NT2/D1 (cell line): ENCODE data around the gene PADI4.
"Not testable (repeated sequence)": the region's sequence is repeated elsewhere in the genome, so short reads cannot be mapped to it uniquely, and the experiment has no call there.

Experiments used
- DNase-seq: peaks from one replicate; pipeline ENCODE4 v3.0.0-alpha.2; 2011; ENCODE audit warnings: low read depth, low spot score
- H3K27me3 ChIP-seq: 2 replicates; pipeline ENCODE4 v1.6.0; 2011; ENCODE audit warnings: mild to moderate bottlenecking; ENCODE audit not compliant: insufficient read length, insufficient read depth
- H3K36me3 ChIP-seq: 2 replicates; pipeline ENCODE4 v1.6.1; 2011; ENCODE audit warnings: mild to moderate bottlenecking, low read length, mixed read lengths; ENCODE audit not compliant: insufficient read depth, insufficient read length
- H3K4me1 ChIP-seq: 2 replicates; pipeline ENCODE4 v1.5.1; 2011; ENCODE audit not compliant: insufficient read depth, insufficient read length
- H3K4me3 ChIP-seq: 2 replicates; pipeline ENCODE4 v1.5.1; 2011; ENCODE audit warnings: low read depth; ENCODE audit not compliant: insufficient read length
- H3K9ac ChIP-seq: 2 replicates; pipeline ENCODE4 v1.6.0; 2011; ENCODE audit warnings: low read depth; ENCODE audit not compliant: insufficient read length
- H3K9me3 ChIP-seq: 2 replicates; pipeline ENCODE4 v1.5.1; 2011; ENCODE audit warnings: mild to moderate bottlenecking, low read length; ENCODE audit not compliant: insufficient read depth
- SUZ12 ChIP-seq: IDR thresholded peaks from 2 replicates; pipeline ENCODE4 v1.6.1; 2011; ENCODE audit not compliant: insufficient read length, insufficient read depth; ENCODE audit errors: extremely low read depth
- YY1 ChIP-seq: IDR thresholded peaks from 2 replicates; pipeline ENCODE4 v1.6.1; 2011; ENCODE audit not compliant: insufficient read length, insufficient read depth
- ZNF274 ChIP-seq: IDR thresholded peaks from 2 replicates; pipeline ENCODE4 v1.6.1; 2011; ENCODE audit warnings: mild to moderate bottlenecking, low read depth, low read length

PADI4 gene

DNA sequence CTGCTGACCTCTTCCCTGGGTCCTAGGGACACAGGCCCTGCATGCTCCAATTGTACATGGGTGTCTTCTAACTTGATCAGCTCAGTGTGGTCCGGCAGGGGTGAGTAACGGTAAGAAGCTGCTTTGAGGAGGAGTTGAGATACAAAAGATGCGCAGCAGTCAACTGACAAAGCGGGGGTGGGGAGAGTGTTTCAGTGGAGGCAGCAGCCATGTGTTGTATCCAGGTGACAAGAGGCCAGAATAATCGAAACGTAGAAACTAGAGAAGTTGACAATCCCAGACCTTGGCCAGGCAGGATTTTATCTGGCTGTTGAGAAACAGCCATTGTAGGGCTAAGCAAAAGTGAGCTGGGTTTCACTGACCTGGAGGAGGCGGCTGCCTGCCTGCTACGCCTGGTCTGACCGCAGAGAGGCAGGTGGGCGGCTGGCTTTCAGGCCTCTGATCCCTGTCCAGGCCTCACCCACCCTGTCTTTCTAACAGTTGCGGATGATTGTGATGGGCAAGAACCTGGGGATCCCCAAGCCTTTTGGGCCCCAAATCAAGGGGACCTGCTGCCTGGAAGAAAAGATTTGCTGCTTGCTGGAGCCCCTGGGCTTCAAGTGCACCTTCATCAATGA, 92.8 kb downstream of the PADI4 start:
- DNase-seq, result no peak
- no peaks in the 10 kb centered on the region for H3K9me3 ChIP-seq
- peaks cover 12% of the 10 kb centered on the region for H3K4me1 ChIP-seq
- no peak for TF ChIP-seq YY1
- H3K27me3 ChIP-seq, result no peaks in the 10 kb centered on the region
- no peak overlapping the region for H3K9ac ChIP-seq
- H3K36me3 ChIP-seq, result peaks cover 3% of the 10 kb centered on the region
- H3K4me3 ChIP-seq, result no peak overlapping the region

DNA sequence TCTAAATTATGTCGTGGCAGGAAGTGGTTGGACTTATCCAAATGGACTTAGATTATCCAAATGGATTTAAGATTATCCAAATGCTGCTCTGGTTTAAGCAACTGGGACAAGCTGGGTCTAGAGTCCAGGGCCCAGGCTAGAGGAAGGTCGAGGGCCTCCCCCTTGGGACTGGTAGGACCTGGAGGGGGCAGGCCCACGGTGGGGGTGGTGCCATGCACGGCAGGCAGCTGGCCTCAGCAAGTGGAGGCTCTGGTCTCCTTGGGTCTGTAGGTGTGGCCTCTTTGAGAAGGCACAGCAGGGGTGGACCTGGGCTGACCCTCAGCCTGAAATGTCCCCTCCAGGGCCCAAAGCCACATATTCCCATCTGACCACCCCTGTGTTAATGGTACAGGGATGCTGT, 93.8 kb downstream of the PADI4 start:
- Histone ChIP-seq H3K9me3 (no peaks in the 10 kb centered on the region), H3K4me3 (no peak overlapping the region), H3K27me3 (no peaks in the 10 kb centered on the region), H3K36me3 (peaks cover 11% of the 10 kb centered on the region), H3K9ac (no peak overlapping the region), H3K4me1 (peaks cover 15% of the 10 kb centered on the region)
- TF ChIP-seq ZNF274, result no peak
- TF ChIP-seq YY1, result no peak
- TF ChIP-seq SUZ12, result no peak
- no peak for DNase-seq

DNA sequence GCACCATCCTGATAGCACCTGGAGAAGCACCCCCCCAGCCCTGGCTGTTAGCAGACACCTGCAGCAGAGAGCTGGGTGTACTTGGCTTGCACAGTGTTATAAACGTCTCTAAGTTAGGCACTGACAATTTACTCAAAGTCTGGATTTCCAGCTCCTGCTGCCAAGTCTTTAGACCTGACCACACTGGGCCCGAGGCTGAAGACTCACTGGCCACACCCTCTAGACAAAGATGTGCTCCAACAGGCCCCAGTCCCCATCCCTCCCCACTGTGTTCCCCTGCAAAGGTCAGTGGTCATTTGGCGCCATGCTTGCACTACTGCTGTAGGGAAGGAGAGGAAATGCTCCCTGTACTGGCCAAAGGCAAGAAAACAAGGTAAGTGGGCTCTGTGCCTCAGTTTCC, 95.1 kb downstream of the PADI4 start:
- no peak for DNase-seq
- H3K36me3 ChIP-seq, result peaks cover 19% of the 10 kb centered on the region
- TF ChIP-seq SUZ12 (no peak), ZNF274 (no peak), YY1 (no peak)
- no peak overlapping the region for H3K9ac ChIP-seq
- H3K4me3 ChIP-seq, result no peak overlapping the region
- H3K27me3 ChIP-seq, result no peaks in the 10 kb centered on the region
- no peaks in the 10 kb centered on the region for H3K9me3 ChIP-seq
- H3K4me1 ChIP-seq, result peaks cover 17% of the 10 kb centered on the region

DNA sequence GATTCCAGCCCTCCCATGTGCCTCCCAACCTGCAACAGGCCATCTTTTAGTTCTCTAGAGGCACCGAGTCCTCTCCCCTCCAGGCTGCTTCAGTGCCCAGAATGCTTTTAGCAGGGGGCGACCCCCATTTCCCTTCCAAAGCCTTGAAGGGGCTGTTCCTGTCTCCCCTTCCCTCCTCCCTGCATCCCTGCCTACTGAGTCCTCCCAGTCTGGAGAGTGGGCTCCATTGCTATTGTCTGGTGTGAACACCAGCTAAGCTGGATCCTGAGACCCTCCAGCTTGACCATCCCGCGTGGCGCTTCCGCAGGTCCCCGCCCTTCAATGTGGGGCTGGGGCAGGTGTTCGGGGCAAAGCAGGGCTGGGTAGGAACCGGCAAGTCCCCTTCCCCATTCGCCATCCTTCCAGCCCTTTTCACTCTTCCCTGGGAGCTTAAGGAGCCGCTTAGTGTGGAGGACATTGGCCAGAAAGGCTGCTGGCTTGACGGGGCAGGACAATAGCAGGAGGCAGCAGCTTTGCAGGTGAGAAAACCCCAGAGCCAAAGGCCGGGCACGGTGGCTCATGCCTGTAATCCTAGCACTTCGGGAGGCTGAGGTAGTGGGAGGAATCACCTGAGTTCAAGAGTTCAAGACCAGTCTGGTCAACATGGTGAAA, 96.2 kb downstream of the PADI4 start:
- H3K27me3 ChIP-seq, result no peaks in the 10 kb centered on the region
- no peak overlapping the region for H3K4me3 ChIP-seq
- H3K36me3 ChIP-seq, result peaks cover 30% of the 10 kb centered on the region
- H3K9me3 ChIP-seq, result no peaks in the 10 kb centered on the region
- no peak for DNase-seq
- H3K9ac ChIP-seq, result no peak overlapping the region
- TF ChIP-seq YY1 (no peak), SUZ12 (no peak), ZNF274 (no peak)
- peaks cover 18% of the 10 kb centered on the region for H3K4me1 ChIP-seq

DNA sequence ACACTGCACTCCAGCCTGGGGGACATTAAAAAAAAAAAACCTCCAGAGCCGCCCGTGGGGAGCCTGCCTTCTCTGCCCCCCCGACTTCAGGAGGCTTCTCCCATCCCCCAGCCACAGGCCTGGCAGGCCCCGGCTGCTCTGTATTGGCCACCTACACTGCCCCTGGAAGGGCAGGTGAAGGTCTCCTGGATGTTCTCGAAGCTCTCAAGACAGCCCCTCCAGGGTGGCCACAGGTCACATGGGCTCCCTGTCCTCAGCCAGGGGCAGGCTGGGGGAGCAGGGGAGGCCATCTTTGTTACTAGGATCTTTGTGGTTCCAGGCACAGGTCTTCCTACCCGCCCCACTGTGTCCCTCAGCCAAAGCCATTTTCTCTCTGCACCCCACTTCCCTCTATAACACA, 96.8 kb downstream of the PADI4 start:
- peaks cover 37% of the 10 kb centered on the region for H3K36me3 ChIP-seq
- DNase-seq, result no peak
- H3K9me3 ChIP-seq, result no peaks in the 10 kb centered on the region
- H3K9ac ChIP-seq, result no peak overlapping the region
- no peak overlapping the region for H3K4me3 ChIP-seq
- TF ChIP-seq ZNF274 (no peak), SUZ12 (no peak)
- H3K27me3 ChIP-seq, result no peaks in the 10 kb centered on the region
- H3K4me1 ChIP-seq, result peaks cover 23% of the 10 kb centered on the region

DNA sequence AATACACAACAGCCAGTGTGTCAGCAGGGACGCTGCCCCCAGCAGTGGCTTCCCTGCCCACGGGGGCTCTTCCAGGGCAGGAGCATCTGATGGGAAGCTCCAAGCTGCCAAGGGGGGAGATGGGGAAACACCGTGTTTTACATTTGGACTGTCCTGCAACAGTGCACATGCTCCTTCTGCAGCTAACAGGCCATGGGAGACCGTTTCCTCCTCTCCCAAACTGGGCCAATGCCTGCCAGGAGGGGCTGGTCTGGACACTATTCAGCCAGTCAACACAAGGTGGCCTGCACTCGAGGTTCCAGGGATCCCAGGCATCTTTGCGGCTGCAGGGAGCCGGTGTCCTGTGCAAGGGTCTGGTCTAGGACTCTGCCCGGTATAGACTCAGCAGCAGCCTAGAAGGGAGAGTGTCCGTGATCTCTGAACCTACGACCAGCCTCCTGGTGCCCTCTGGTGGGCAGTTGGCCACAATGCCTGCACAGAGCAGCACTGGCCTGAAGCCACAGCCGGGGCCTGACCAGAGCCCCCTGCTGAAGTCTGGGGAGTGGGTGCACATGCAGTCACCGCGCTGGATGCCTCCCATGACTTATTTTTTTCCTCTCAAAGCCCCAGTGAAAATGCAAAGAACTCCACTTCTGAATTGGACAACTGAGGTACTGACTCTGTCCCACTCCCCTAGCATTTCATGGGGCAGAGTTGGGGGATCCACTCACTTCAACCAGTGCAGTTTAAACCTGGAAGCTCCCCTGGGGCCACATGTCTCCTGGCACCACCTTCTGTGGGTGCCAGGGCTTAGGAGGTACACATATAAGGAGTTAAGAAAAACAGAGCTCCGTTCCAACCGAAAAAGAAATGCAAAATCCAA, 98.1 kb downstream of the PADI4 start:
- no peaks in the 10 kb centered on the region for H3K27me3 ChIP-seq
- H3K9ac ChIP-seq, result peak overlapping the region; percentile 15
- TF ChIP-seq YY1, result no peak
- TF ChIP-seq ZNF274, result no peak
- no peak for TF ChIP-seq SUZ12
- peaks cover 21% of the 10 kb centered on the region for H3K4me1 ChIP-seq
- DNase-seq, result peak; percentile 40
- no peak overlapping the region for H3K4me3 ChIP-seq
- H3K9me3 ChIP-seq, result no peaks in the 10 kb centered on the region
- peaks cover 50% of the 10 kb centered on the region for H3K36me3 ChIP-seq

DNA sequence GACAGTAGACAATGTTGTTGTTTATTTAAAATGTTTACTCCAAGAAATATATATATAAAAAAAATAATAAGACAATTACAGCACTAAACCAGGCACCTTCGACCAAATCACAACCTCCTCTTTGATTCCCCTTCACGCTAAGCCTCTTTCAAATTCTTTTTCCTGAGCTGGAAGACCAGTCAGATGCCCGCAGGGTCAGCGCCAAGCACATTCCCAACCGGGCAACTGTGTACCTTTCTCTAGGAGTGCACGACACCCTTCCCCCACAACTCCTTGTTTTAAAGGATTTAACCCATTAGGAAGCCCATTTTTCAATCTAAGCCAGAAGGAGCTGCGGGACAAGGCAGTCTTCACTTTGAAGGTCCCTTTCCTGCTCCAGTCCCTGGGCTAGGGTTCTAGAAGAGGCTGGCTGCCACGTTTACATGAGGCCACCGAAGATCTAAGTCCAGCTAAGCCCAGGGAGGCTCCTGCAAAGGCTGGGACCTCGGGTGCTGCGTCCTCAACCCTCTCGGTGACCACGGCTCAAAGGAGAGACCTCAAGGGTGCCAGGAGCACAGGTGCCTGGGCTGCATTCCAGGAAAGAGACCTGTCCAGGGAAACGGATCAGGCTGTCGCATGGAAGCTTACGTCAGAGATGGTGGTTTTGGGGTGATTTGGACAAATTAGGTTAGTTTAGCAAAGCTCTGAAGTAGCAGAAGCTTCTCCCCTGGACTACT, 98.9 kb downstream of the PADI4 start:
- not testable (repeated sequence) for H3K27me3 ChIP-seq, H3K9ac ChIP-seq, H3K4me3 ChIP-seq, DNase-seq, H3K9me3 ChIP-seq
- Histone ChIP-seq H3K4me1 (peaks cover 20% of the 10 kb centered on the region), H3K36me3 (peaks cover 58% of the 10 kb centered on the region)

DNA sequence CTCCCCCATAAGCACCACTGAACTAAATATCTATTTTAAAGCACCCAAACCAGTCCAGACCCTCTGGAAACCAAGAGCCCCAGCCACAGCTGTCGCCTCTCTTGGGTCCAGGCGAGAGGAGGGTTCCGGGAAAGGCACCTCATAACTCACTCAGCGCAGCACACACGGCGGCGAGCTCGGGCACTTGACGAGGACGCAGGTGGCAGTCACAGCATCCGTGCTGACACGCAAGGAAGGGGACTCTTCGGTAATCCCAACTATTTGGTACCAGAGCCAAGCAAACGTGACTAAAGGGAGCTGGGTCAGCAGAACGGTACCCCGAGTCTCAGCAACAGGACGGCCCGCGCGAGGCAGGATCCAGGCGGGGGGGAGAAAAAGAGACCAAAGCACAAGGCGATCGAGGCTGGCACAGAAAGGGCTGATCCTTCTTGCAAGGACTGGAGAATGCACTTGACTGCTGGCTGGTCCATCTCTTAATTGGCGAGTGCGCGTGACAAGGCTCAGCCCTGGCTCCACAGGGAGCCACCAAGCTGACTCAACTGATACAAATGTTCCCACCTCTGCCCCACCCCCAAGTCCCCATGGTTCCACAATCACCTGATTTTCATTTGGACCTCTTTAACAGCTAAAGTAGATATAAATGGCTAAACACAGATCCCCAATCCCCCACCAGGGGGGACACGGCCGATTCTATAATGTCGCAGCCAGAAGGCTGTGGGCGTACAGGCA, 100.0 kb downstream of the PADI4 start:
- H3K36me3 ChIP-seq, result peaks cover 68% of the 10 kb centered on the region
- H3K9me3 ChIP-seq, H3K9ac ChIP-seq, DNase-seq, H3K4me3 ChIP-seq, H3K27me3 ChIP-seq: not testable (repeated sequence)
- peaks cover 20% of the 10 kb centered on the region for H3K4me1 ChIP-seq
